K562 (cell line): Measurements from ENCODE around the gene ARSJ. TPM values are rescaled to one million over a fixed set of nuclear protein-coding genes. Genes with fewer than 3 reads are reported as not detected.

Experiments
- ATAC-seq: fragments of 200-7000 bp; cut with Tn5 transposase; 3 replicates; pipeline ENCODE4 v1.9.1; 2020; ENCODE audit warnings: moderate library complexity
- BruUV-seq: library from RNA; stranded (reverse); fragments of 400-500 nt; replicated peaks from 2 replicates; lab custom pipeline; 2021; lab: Mats Ljungman, UMichigan
- CTCF ChIA-PET: fragments of 300-600 bp; formaldehyde crosslinking; extraction: SDS; loops from one replicate; lab custom pipeline; 2021; ENCODE audit warnings: low intra/inter-chr PET ratio; lab: Yijun Ruan, JAX
- POLR2A ChIA-PET: fragments of 300-600, 350-650 bp; sonication (Branson Sonifier 250); formaldehyde crosslinking; extraction: SDS; loops from one replicate; lab custom pipeline; 2021; ENCODE audit warnings: antibody characterized with exemption, inconsistent platforms; lab: Yijun Ruan, JAX
- DNase-seq, 4 experiments: peaks; one replicate each; pipeline versions ENCODE4 v3.0.0 to v3.0.0-alpha.2; 2011 to 2018; ENCODE audit warnings: low spot score in 3 of 4, mixed read lengths in 3 of 4; ENCODE audit errors: extremely low read depth in 1 of 4
- FAIRE-seq: peaks from 2 replicates; lab custom pipeline; 2011; peaks lifted over from hg19 to GRCh38; lab: Jason Lieb, UNC
- H2AFZ ChIP-seq: 2 replicates; pipeline ENCODE4 v1.6.0; 2011; ENCODE audit warnings: low read depth, low read length, control low read depth, inconsistent platforms
- H3K27ac ChIP-seq: fragments of 200-600 bp; 3 replicates; pipeline ENCODE4 v1.8.0; 2011; ENCODE audit warnings: low read depth, mild to moderate bottlenecking, control low read depth, inconsistent platforms, low read length, moderate library complexity, mixed read lengths; ENCODE audit errors: extremely low read depth
- H3K27me3 ChIP-seq, 2 experiments: fragments of 300-600 bp in 1 of 2; 2 replicates in 1 of 2; 3 replicates in 1 of 2; pipeline versions ENCODE4 v1.6.0 to v1.8.0; 2011; ENCODE audit warnings: inconsistent platforms in 2 of 2, low read length in 2 of 2, mild to moderate bottlenecking in 1 of 2, mixed read lengths in 1 of 2, moderate library complexity in 1 of 2; ENCODE audit not compliant: control insufficient read depth in 2 of 2, insufficient read depth in 2 of 2
- H3K36me3 ChIP-seq: fragments of 300-600 bp; 3 replicates; pipeline ENCODE4 v1.8.0; 2011; ENCODE audit warnings: mild to moderate bottlenecking, low read length, inconsistent platforms; ENCODE audit not compliant: control insufficient read depth, insufficient read depth
- H3K4me1 ChIP-seq, 2 experiments: fragments of 200-600 bp in 1 of 2; replicated peaks in 1 of 2; 2 replicates in 1 of 2; 3 replicates in 1 of 2; pipeline versions ENCODE4 v1.5.1 to v1.8.0; 2011; ENCODE audit warnings: inconsistent platforms in 2 of 2, low read length in 2 of 2, mild to moderate bottlenecking in 1 of 2, mixed read lengths in 1 of 2, moderate library complexity in 1 of 2; ENCODE audit not compliant: control insufficient read depth in 2 of 2, insufficient read depth in 2 of 2
- H3K4me2 ChIP-seq: 2 replicates; pipeline ENCODE4 v1.6.1; 2011; ENCODE audit warnings: low read length, control low read depth, inconsistent platforms, mixed read lengths; ENCODE audit not compliant: insufficient read depth
- H3K4me3 ChIP-seq: fragments of 200-600 bp; sonication (generic), shearing (Covaris generic); 2 replicates; pipeline ENCODE4 v1.5.1; 2016; ENCODE audit warnings: control low read depth, inconsistent platforms
- H3K79me2 ChIP-seq: fragments of 200-600 bp; 3 replicates; pipeline ENCODE4 v1.8.0; 2011; ENCODE audit warnings: low read length, inconsistent platforms; ENCODE audit not compliant: control insufficient read depth, insufficient read depth
- H3K9ac ChIP-seq, 2 experiments: 2 replicates each; pipeline versions ENCODE4 v1.6.0 to v1.6.1; 2011; ENCODE audit warnings: low read depth in 2 of 2, low read length in 2 of 2, control low read depth in 1 of 2, inconsistent platforms in 1 of 2, mild to moderate bottlenecking in 1 of 2, mixed read lengths in 1 of 2; ENCODE audit not compliant: insufficient read depth in 1 of 2
- H3K9me1 ChIP-seq: one replicate; pipeline ENCODE4 v1.6.0; 2011; ENCODE audit warnings: inconsistent platforms, mild to moderate bottlenecking, low read length, moderate library complexity; ENCODE audit not compliant: control insufficient read depth, insufficient read depth
- H3K9me3 ChIP-seq: replicated peaks from 2 replicates; pipeline ENCODE4 v1.5.1; 2011; ENCODE audit warnings: low read depth, low read length, inconsistent platforms; ENCODE audit not compliant: control insufficient read depth, insufficient read depth
- H4K20me1 ChIP-seq: replicated peaks from 2 replicates; pipeline ENCODE4 v1.6.1; 2011; ENCODE audit warnings: low read length, inconsistent platforms, mixed read lengths; ENCODE audit not compliant: control insufficient read depth, insufficient read depth
- BHLHE40 ChIP-seq: IDR thresholded peaks from 2 replicates; pipeline ENCODE4 v1.6.1; 2011; ENCODE audit warnings: low read length, improper control_type of control experiment
- CGGBP1 ChIP-seq: fragments of 250-450 bp; sonication (Bioruptor Pico); IDR thresholded peaks from 2 replicates; pipeline ENCODE4 v1.9.0; 2021; ENCODE audit warnings: mild to moderate bottlenecking
- FOXA3 ChIP-seq, 2 experiments: fragments of 450-650 bp in 1 of 2; sonication (generic) in 1 of 2; formaldehyde crosslinking; IDR thresholded peaks in 1 of 2; conservative IDR thresholded peaks in 1 of 2; 2 replicates each; pipeline versions ENCODE4 v1.4.0 to v1.8.0; 2020 to 2022; ENCODE audit warnings: mild to moderate bottlenecking in 2 of 2, missing genetic modification reagents in 1 of 2
- FOXJ3 ChIP-seq: sonication (generic); formaldehyde crosslinking; IDR thresholded peaks from 2 replicates; pipeline ENCODE4 v1.4.0; 2020; ENCODE audit warnings: mild to moderate bottlenecking, missing genetic modification reagents
- HINFP ChIP-seq: fragments of 450-650 bp; conservative IDR thresholded peaks from 2 replicates; pipeline ENCODE4 v1.6.1; 2016; ENCODE audit warnings: missing genetic modification characterization, low read depth, mild to moderate bottlenecking, control low read depth, missing compliant biosample characterization
- MAFG ChIP-seq: fragments of 450-650 bp; conservative IDR thresholded peaks from 2 replicates; pipeline ENCODE4 v1.6.1; 2016; ENCODE audit warnings: missing genetic modification characterization, missing compliant biosample characterization
- MAFK ChIP-seq: IDR thresholded peaks from 2 replicates; pipeline ENCODE4 v1.6.1; 2011; ENCODE audit warnings: low read length, improper control_type of control experiment
- ZFP1 ChIP-seq: fragments of 450-650 bp; formaldehyde crosslinking; IDR thresholded peaks from 2 replicates; pipeline ENCODE4 v1.4.0; 2020; ENCODE audit warnings: mild to moderate bottlenecking, mixed read lengths
- ZNF24 ChIP-seq: fragments of 450-650 bp; IDR thresholded peaks from 2 replicates; pipeline ENCODE4 v1.6.1; 2016
- ZNF830 ChIP-seq: fragments of 250-450 bp; sonication (Bioruptor Pico); IDR thresholded peaks from 2 replicates; pipeline ENCODE4 v1.5.0; 2021; ENCODE audit warnings: mild to moderate bottlenecking
- WGBS: fragments of 100-300 bp; shearing (Covaris generic); methylation state at CpG from one replicate; pipeline ENCODE4 v1.1.6; 2016; ENCODE audit warnings: low coverage, mixed read lengths; ENCODE audit not compliant: insufficient coverage; ENCODE audit errors: missing lambda C conversion rate; 5-methylcytosine and 5-hydroxymethylcytosine counted together
- in situ Hi-C: fragments of 300-500 bp; cut with MboI; formaldehyde crosslinking; loops from 4 replicates; pipeline ENCODE4 v1.15.0; 2018; ENCODE audit warnings: inconsistent platforms, mixed read lengths
- intact Hi-C: fragments of 100-400 bp; cut with micrococcal nuclease; formaldehyde crosslinking; loops from 2 replicates; pipeline ENCODE4 v1.14.2; 2022
- polyA plus RNA-seq, 8 experiments: library from polyadenylated mRNA; depleted of rRNA in 4 of 8; stranded (reverse) in 5 of 8; unstranded in 3 of 8; fragments of >200 nt; fragmentation: Nextera tagmentation in 2 of 8; fragmentation: Illumina TruSeq in 1 of 8; extraction: Ambion mirVana in 2 of 8; extraction: Trizol in 1 of 8; gene quantifications; 2 replicates each; pipeline versions ENCODE4 v1.2.1 to v1.2.3, GENCODE V29; 2011 to 2014; ENCODE audit warnings: inconsistent platforms in 1 of 8, missing spikeins in 1 of 8
- total RNA-seq, 7 experiments: library from RNA; depleted of rRNA in 6 of 7; stranded (reverse); fragments of >200 nt in 6 of 7; fragmentation: Illumina TruSeq in 2 of 7; extraction: Trizol in 2 of 7; gene quantifications; 2 replicates each; pipeline versions ENCODE4 v1.2.1 to v1.2.3, GENCODE V29; 2011 to 2021; ENCODE audit warnings: low replicate concordance in 1 of 7
- TF ChIP-seq, protein P1 (sequence below): sonication (generic); formaldehyde crosslinking; IDR thresholded peaks from 2 replicates; pipeline ENCODE4 v1.9.0; 2022; ENCODE audit warnings: mild to moderate bottlenecking, missing genetic modification reagents

The ARSJ gene
- total and polyA plus RNA-seq, 9 of the 15 experiments (the other 6 are each of a cell fraction or from before 2014, with no cell fraction given): not detected

DNA sequence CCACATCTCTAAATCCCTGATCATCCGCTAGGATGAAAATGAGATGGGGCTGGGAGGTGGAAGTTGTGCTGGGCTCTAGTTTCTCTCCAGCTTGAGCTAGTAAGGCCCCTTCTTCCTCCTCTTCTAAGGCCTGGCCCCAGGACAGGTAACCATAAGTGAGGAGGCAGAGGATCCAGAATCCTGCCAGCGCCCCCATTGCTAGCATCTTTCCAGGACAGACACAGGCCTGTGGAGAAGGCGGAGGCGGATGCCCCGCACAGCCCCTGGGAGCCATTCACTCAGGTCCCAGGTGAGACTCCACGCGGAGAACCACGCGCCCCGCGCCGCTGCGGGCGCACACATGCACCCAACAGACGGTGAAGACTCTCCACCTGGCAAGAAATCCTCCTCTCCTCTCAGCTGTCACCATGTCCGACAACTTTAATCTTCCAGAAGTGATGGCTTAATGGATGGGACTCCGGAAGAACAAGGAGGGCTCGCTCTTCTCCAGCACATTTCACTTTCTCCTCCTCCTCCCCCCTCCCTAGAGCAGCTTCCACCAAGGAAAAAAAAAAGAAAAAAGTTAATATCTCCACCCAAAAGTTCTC is 793 bp downstream of the ARSJ start:
- no peaks in the 10 kb centered on the region for H3K79me2 ChIP-seq
- no peak overlapping the region for H3K27ac ChIP-seq
- no peaks in the 10 kb centered on the region for H3K36me3 ChIP-seq
- DNase-seq (no peak), ATAC-seq (no peak), FAIRE-seq (no peak)
- no peaks in the 10 kb centered on the region for H3K4me1 ChIP-seq
- BruUV-seq: no TSS peak
- no peak overlapping the region for H3K4me2 ChIP-seq
- no peak overlapping the region for H2AFZ ChIP-seq
- H3K9me3 ChIP-seq: no peaks in the 10 kb centered on the region
- H3K27me3 ChIP-seq: no peaks in the 10 kb centered on the region
- POLR2A ChIA-PET: no interaction called here
- no peak overlapping the region for H3K4me3 ChIP-seq
- no peaks in the 10 kb centered on the region for H4K20me1 ChIP-seq
- CTCF ChIA-PET: no interaction called here
- in situ Hi-C loops: no loop called here
- H3K9me1 ChIP-seq: no peaks in the 10 kb centered on the region
- intact Hi-C loops: no loop called here
- H3K9ac ChIP-seq: no peak overlapping the region
- WGBS: under 1% methylated on average over 17 of the region's 18 CpGs
- TF ChIP-seq CGGBP1: no peak
- no peak for TF ChIP-seq ZNF830 (CRISPR knock-in tag)
- TF ChIP-seq, protein P1, sequence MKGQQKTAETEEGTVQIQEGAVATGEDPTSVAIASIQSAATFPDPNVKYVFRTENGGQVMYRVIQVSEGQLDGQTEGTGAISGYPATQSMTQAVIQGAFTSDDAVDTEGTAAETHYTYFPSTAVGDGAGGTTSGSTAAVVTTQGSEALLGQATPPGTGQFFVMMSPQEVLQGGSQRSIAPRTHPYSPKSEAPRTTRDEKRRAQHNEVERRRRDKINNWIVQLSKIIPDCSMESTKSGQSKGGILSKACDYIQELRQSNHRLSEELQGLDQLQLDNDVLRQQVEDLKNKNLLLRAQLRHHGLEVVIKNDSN (CRISPR knock-in tag): no peak
- no peak for TF ChIP-seq FOXJ3 (CRISPR knock-in tag)
- TF ChIP-seq MAFK: no peak
- no peak for TF ChIP-seq HINFP
- TF ChIP-seq ZNF24: no peak
- TF ChIP-seq FOXA3 (CRISPR knock-in tag; conservative IDR thresholded peaks at IDR 0.05 in 1 of 2, IDR thresholded peaks at IDR 0.05 in 1 of 2): no peak
- no peak for TF ChIP-seq MAFG (tag)
- TF ChIP-seq BHLHE40: no peak
- no peak for TF ChIP-seq ZFP1 (CRISPR knock-in tag)
